Vagina (tissue), 2 donors: Measurements from ENCODE around the gene SNTB2. TPM values are rescaled to one million over a fixed set of nuclear protein-coding genes. Genes with fewer than 3 reads are reported as not detected.

Source experiments
- DNase-seq, 2 donors: peaks; one replicate each; pipeline ENCODE4 v3.0.0-alpha.2; 2017; ENCODE audit errors: extremely low spot score in 2 of 2
- H3K27ac ChIP-seq: fragments of 200-600 bp; sonication (generic); one replicate; pipeline ENCODE4 v1.5.1; 2019
- H3K27me3 ChIP-seq: fragments of 200-600 bp; sonication (generic); one replicate; pipeline ENCODE4 v1.5.1; 2019
- H3K36me3 ChIP-seq, 2 donors: fragments of 200-600 bp; sonication (generic); one replicate each; pipeline ENCODE4 v1.5.1; 2017 to 2019
- H3K4me1 ChIP-seq: fragments of 200-600 bp; sonication (generic); one replicate; pipeline ENCODE4 v1.5.1; 2019
- H3K4me3 ChIP-seq, 2 donors: fragments of 200-600 bp; sonication (generic); 1 replicate in 1 of 2; 2 replicates in 1 of 2; pipeline ENCODE4 v1.5.1; 2016 to 2019
- H3K9me3 ChIP-seq: fragments of 200-600 bp; sonication (generic); one replicate; pipeline ENCODE4 v1.5.1; 2019
- CTCF ChIP-seq, 3 experiments: fragments of 450-650 bp in 2 of 3; fragments of 200-600 bp in 1 of 3; sonication (generic) in 1 of 3; IDR thresholded peaks; one replicate each; pipeline ENCODE4 v1.5.1; 2017 to 2019; ENCODE audit warnings: antibody characterized with exemption in 3 of 3, mild to moderate bottlenecking in 2 of 3, moderate library complexity in 2 of 3
- POLR2A ChIP-seq, 2 donors: fragments of 450-650 bp; IDR thresholded peaks; one replicate each; pipeline ENCODE4 v1.6.1; 2017; ENCODE audit warnings: antibody characterized with exemption in 2 of 2, mild to moderate bottlenecking in 2 of 2, moderate library complexity in 2 of 2
- POLR2AphosphoS5 ChIP-seq, 2 donors: sonication (generic); formaldehyde crosslinking; IDR thresholded peaks; one replicate each; pipeline ENCODE4 v1.9.0; 2017; ENCODE audit warnings: antibody characterized with exemption in 2 of 2, mild to moderate bottlenecking in 2 of 2, low read depth in 1 of 2; ENCODE audit not compliant: insufficient read depth in 1 of 2
- intact Hi-C: fragments of 100-400 bp; cut with DNase I; formaldehyde crosslinking; loops from one replicate; pipeline ENCODE4 v1.15.1; 2023
- total RNA-seq: library from RNA; depleted of rRNA; stranded (reverse); fragments of >200 nt; gene quantifications from one replicate; pipeline ENCODE4 v1.2.3, GENCODE V29; 2016

Gene SNTB2
- total RNA-seq, 1 donor from 2014 or later = 50.8 TPM

GRCh38 chr16:69320740-69321073 lies 133.7 kb downstream of the SNTB2 start:
- Histone ChIP-seq H3K36me3 (peaks cover 0 to 91% of the 10 kb centered on the region in 2 donors), H3K4me1 (peaks cover 24% of the 10 kb centered on the region)
- DNase-seq = no peak

GRCh38 chr16:69321080-69321479 lies 134.1 kb downstream of the SNTB2 start:
- no peaks in the 10 kb centered on the region for H3K9me3 ChIP-seq
- no peak overlapping the region for H3K4me3 ChIP-seq
- H3K36me3 ChIP-seq = peaks cover 0 to 88% of the 10 kb centered on the region in 2 donors
- no peak overlapping the region for H3K27ac ChIP-seq
- peaks cover 27% of the 10 kb centered on the region for H3K4me1 ChIP-seq
- TF ChIP-seq POLR2AphosphoS5 (IDR thresholded peaks at IDR 0.05; ENCODE audit: insufficient read depth in 1 of 2, low read depth in 1 of 2) = no peak
- TF ChIP-seq CTCF (IDR thresholded peaks at IDR 0.05) = no peak
- DNase-seq = no peak
- H3K27me3 ChIP-seq = no peaks in the 10 kb centered on the region
- intact Hi-C loops = no loop called here

More at GRCh38 chr16:69320740-69321073, 133.7 kb downstream of the SNTB2 start:
- Histone ChIP-seq H3K4me3 (no peak overlapping the region), H3K9me3 (no peaks in the 10 kb centered on the region), H3K27me3 (no peaks in the 10 kb centered on the region), H3K27ac (no peak overlapping the region)
- intact Hi-C loops = no loop called here
- TF ChIP-seq POLR2A (IDR thresholded peaks at IDR 0.05) (no peak), POLR2AphosphoS5 (IDR thresholded peaks at IDR 0.05; ENCODE audit: insufficient read depth in 1 of 2, low read depth in 1 of 2) (no peak), CTCF (IDR thresholded peaks at IDR 0.05) (no peak)

GRCh38 chr16:69322343-69322742 lies 135.4 kb downstream of the SNTB2 start:
- peaks cover 40% of the 10 kb centered on the region for H3K4me1 ChIP-seq
- H3K9me3 ChIP-seq = no peaks in the 10 kb centered on the region
- H3K36me3 ChIP-seq = peaks cover 0 to 80% of the 10 kb centered on the region in 2 donors
- no peak overlapping the region for H3K27ac ChIP-seq
- TF ChIP-seq POLR2AphosphoS5 (IDR thresholded peaks at IDR 0.05; ENCODE audit: insufficient read depth in 1 of 2, low read depth in 1 of 2) (no peak), CTCF (IDR thresholded peaks at IDR 0.05) (no peak), POLR2A (IDR thresholded peaks at IDR 0.05) (no peak)
- H3K27me3 ChIP-seq = no peaks in the 10 kb centered on the region
- intact Hi-C loops = no loop called here
- DNase-seq = no peak
- no peak overlapping the region for H3K4me3 ChIP-seq

GRCh38 chr16:69323415-69323814 lies 136.5 kb downstream of the SNTB2 start:
- DNase-seq = no peak
- H3K4me1 ChIP-seq = peaks cover 51% of the 10 kb centered on the region
- no peak overlapping the region for H3K27ac ChIP-seq
- H3K36me3 ChIP-seq = peaks cover 0 to 73% of the 10 kb centered on the region in 2 donors
- TF ChIP-seq CTCF (IDR thresholded peaks at IDR 0.05) = no peak
- no peak for TF ChIP-seq POLR2A (IDR thresholded peaks at IDR 0.05)
- no peak for TF ChIP-seq POLR2AphosphoS5 (IDR thresholded peaks at IDR 0.05; ENCODE audit: insufficient read depth in 1 of 2, low read depth in 1 of 2)
- intact Hi-C loops = no loop called here
- no peaks in the 10 kb centered on the region for H3K27me3 ChIP-seq
- no peaks in the 10 kb centered on the region for H3K9me3 ChIP-seq
- H3K4me3 ChIP-seq = no peak overlapping the region

DNA sequence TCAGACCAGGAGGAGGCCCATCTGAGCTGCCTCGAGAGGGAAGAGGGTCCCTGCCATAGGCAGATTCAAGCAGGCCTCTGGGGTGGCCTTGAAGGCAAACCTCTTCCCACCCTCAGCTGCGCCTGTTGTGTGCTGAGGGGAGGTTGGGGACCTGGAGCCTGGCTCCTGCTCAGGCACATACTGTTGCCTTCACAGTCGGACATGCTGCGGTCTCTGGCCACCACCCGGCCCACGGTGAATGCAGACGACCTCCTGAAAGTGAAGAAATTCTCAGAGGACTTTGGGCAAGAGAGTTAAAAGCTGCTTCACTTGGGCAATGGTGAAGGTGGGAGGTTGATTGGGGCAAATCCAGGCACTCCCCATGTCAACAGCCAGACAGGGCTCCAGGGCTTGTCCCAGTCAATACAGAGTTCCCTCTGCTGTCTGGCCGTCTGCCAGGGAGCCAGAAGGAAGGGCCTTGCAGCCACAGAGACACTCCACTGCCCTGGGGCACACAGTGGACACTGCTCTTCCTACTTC lies 137.1 kb downstream of the SNTB2 start:
- Histone ChIP-seq H3K4me1 (peaks cover 57% of the 10 kb centered on the region), H3K4me3 (no peak overlapping the region), H3K27ac (no peak overlapping the region), H3K27me3 (no peaks in the 10 kb centered on the region), H3K9me3 (no peaks in the 10 kb centered on the region), H3K36me3 (peaks cover 0 to 66% of the 10 kb centered on the region in 2 donors)
- no peak for TF ChIP-seq CTCF (IDR thresholded peaks at IDR 0.05)
- TF ChIP-seq POLR2AphosphoS5 (IDR thresholded peaks at IDR 0.05; ENCODE audit: insufficient read depth in 1 of 2, low read depth in 1 of 2) = no peak
- no peak for TF ChIP-seq POLR2A (IDR thresholded peaks at IDR 0.05)
- DNase-seq = no peak
- intact Hi-C loops = no loop called here
